ENCODE results near the gene CTCF.

The CTCF gene

GRCh38 chr16:67552476-67552875, 9.8 kb upstream of the CTCF start:
- Histone ChIP-seq H3K18ac (ENCODE audit: low read depth in 1 of 2, low read length in 2 of 2) (no peak overlapping the region), H2AK5ac (ENCODE audit: low read length, severe bottlenecking) (no peak overlapping the region), H3K4ac (ENCODE audit: low read depth in 1 of 2, low read length in 2 of 2) (no peak overlapping the region), H3K23ac (ENCODE audit: low read length in 2 of 2) (no peak overlapping the region), H2BK5ac (ENCODE audit: low read depth, low read length, poor library complexity, severe bottlenecking) (no peak overlapping the region), H4K91ac (ENCODE audit: low read length) (no peak overlapping the region), H3K27ac (ENCODE audit: low read length, poor library complexity, severe bottlenecking) (no peak overlapping the region), H3K14ac (ENCODE audit: low read length in 2 of 2) (no peak overlapping the region), H3K4me2 (ENCODE audit: low read length, poor library complexity, severe bottlenecking) (no peak overlapping the region), H3K27me3 (ENCODE audit: control insufficient read depth in 1 of 2, insufficient read depth in 1 of 2, low read length in 2 of 2) (no peaks in the 10 kb centered on the region), H2BK120ac (ENCODE audit: low read depth, low read length) (no peak overlapping the region), H2BK15ac (ENCODE audit: low read depth, poor library complexity, severe bottlenecking) (no peak overlapping the region), H3K4me1 (ENCODE audit: control insufficient read depth, insufficient read depth, low read depth, low read length) (peaks cover 14% of the 10 kb centered on the region), H2AFZ (ENCODE audit: low read depth, low read length) (no peak overlapping the region), H3K9me3 (ENCODE audit: control insufficient read depth, low read length) (no peaks in the 10 kb centered on the region), H3K9ac (ENCODE audit: low read length) (no peak overlapping the region), H2BK12ac (ENCODE audit: low read length in 2 of 2) (no peak overlapping the region), H3K36me3 (ENCODE audit: control insufficient read depth in 1 of 2, insufficient read depth in 2 of 2, low read depth in 1 of 2, low read length in 2 of 2) (peaks cover 17% of the 10 kb centered on the region in 2 experiments), H4K8ac (ENCODE audit: low read length) (no peak overlapping the region), H3K79me1 (replicated peaks; ENCODE audit: low read length, poor library complexity, severe bottlenecking) (peaks cover 12% of the 10 kb centered on the region), H3K4me3 (ENCODE audit: insufficient read depth in 1 of 2, low read depth in 1 of 2, low read length in 2 of 2) (no peak overlapping the region)
- WGBS = 80% methylated on average over 4 of the region's 4 CpGs
- DNase-seq = no peak

- H3K79me1 ChIP-seq (replicated peaks; ENCODE audit: low read length, poor library complexity, severe bottlenecking) = peaks cover 17% of the 10 kb centered on the region
- DNase-seq = peak; percentile 61
- H3K27me3 ChIP-seq (ENCODE audit: control insufficient read depth in 1 of 2, insufficient read depth in 1 of 2, low read length in 2 of 2) = no peaks in the 10 kb centered on the region
- no peaks in the 10 kb centered on the region for H3K36me3 ChIP-seq (ENCODE audit: control insufficient read depth in 1 of 2, insufficient read depth in 2 of 2, low read depth in 1 of 2, low read length in 2 of 2)
- H3K23ac ChIP-seq (ENCODE audit: low read length in 2 of 2) = no peak overlapping the region
- H3K27ac ChIP-seq (ENCODE audit: low read length, poor library complexity, severe bottlenecking) = peak overlapping the region; percentile 60
- no peak overlapping the region for H2BK120ac ChIP-seq (ENCODE audit: low read depth, low read length)
- H3K18ac ChIP-seq (ENCODE audit: low read depth in 1 of 2, low read length in 2 of 2) = no peak overlapping the region
- no peaks in the 10 kb centered on the region for H3K9me3 ChIP-seq (ENCODE audit: control insufficient read depth, low read length)
- no peak overlapping the region for H3K4me3 ChIP-seq (ENCODE audit: insufficient read depth in 1 of 2, low read depth in 1 of 2, low read length in 2 of 2)
- H2BK5ac ChIP-seq (ENCODE audit: low read depth, low read length, poor library complexity, severe bottlenecking) = no peak overlapping the region
- 53% methylated on average over 3 of the region's 3 CpGs for WGBS
- no peak overlapping the region for H4K8ac ChIP-seq (ENCODE audit: low read length)
- no peak overlapping the region for H2BK12ac ChIP-seq (ENCODE audit: low read length in 2 of 2)
- H3K4me2 ChIP-seq (ENCODE audit: low read length, poor library complexity, severe bottlenecking) = no peak overlapping the region
- peak overlapping the region; percentile 37 for H3K9ac ChIP-seq (ENCODE audit: low read length)
- peaks cover 4% of the 10 kb centered on the region for H3K4me1 ChIP-seq (ENCODE audit: control insufficient read depth, insufficient read depth, low read depth, low read length)
- H4K91ac ChIP-seq (ENCODE audit: low read length) = no peak overlapping the region
- no peak overlapping the region for H2AFZ ChIP-seq (ENCODE audit: low read depth, low read length)
- H2AK5ac ChIP-seq (ENCODE audit: low read length, severe bottlenecking) = no peak overlapping the region
- no peak overlapping the region for H2BK15ac ChIP-seq (ENCODE audit: low read depth, poor library complexity, severe bottlenecking)
- no peak overlapping the region for H3K4ac ChIP-seq (ENCODE audit: low read depth in 1 of 2, low read length in 2 of 2)
- no peak overlapping the region for H3K14ac ChIP-seq (ENCODE audit: low read length in 2 of 2)
These were observed 6.5 kb upstream of the CTCF start for GRCh38 chr16:67555795-67556212.

GRCh38 chr16:67558859-67559258, 3.5 kb upstream of the CTCF start:
- Histone ChIP-seq H3K27me3 (ENCODE audit: control insufficient read depth in 1 of 2, insufficient read depth in 1 of 2, low read length in 2 of 2) (no peaks in the 10 kb centered on the region), H2BK12ac (ENCODE audit: low read length in 2 of 2) (no peak overlapping the region), H4K8ac (ENCODE audit: low read length) (no peak overlapping the region), H3K4me2 (ENCODE audit: low read length, poor library complexity, severe bottlenecking) (no peak overlapping the region), H3K23ac (ENCODE audit: low read length in 2 of 2) (no peak overlapping the region), H2AK5ac (ENCODE audit: low read length, severe bottlenecking) (no peak overlapping the region), H2BK5ac (ENCODE audit: low read depth, low read length, poor library complexity, severe bottlenecking) (no peak overlapping the region), H3K4ac (ENCODE audit: low read depth in 1 of 2, low read length in 2 of 2) (no peak overlapping the region), H3K18ac (ENCODE audit: low read depth in 1 of 2, low read length in 2 of 2) (no peak overlapping the region), H3K36me3 (ENCODE audit: control insufficient read depth in 1 of 2, insufficient read depth in 2 of 2, low read depth in 1 of 2, low read length in 2 of 2) (no peaks in the 10 kb centered on the region), H4K91ac (ENCODE audit: low read length) (no peak overlapping the region), H3K4me1 (ENCODE audit: control insufficient read depth, insufficient read depth, low read depth, low read length) (peaks cover 4% of the 10 kb centered on the region), H3K79me1 (replicated peaks; ENCODE audit: low read length, poor library complexity, severe bottlenecking) (peaks cover 15% of the 10 kb centered on the region), H2BK15ac (ENCODE audit: low read depth, poor library complexity, severe bottlenecking) (no peak overlapping the region), H3K14ac (ENCODE audit: low read length in 2 of 2) (no peak overlapping the region), H2AFZ (ENCODE audit: low read depth, low read length) (no peak overlapping the region), H3K9ac (ENCODE audit: low read length) (no peak overlapping the region), H3K27ac (ENCODE audit: low read length, poor library complexity, severe bottlenecking) (no peak overlapping the region), H2BK120ac (ENCODE audit: low read depth, low read length) (no peak overlapping the region), H3K4me3 (ENCODE audit: insufficient read depth in 1 of 2, low read depth in 1 of 2, low read length in 2 of 2) (no peak overlapping the region), H3K9me3 (ENCODE audit: control insufficient read depth, low read length) (no peaks in the 10 kb centered on the region)
- DNase-seq = no peak
- WGBS = 100% methylated on average over 1 of the region's 1 CpG

- Histone ChIP-seq H3K27ac (ENCODE audit: low read length, poor library complexity, severe bottlenecking) (no peak overlapping the region), H3K4me2 (ENCODE audit: low read length, poor library complexity, severe bottlenecking) (no peak overlapping the region), H3K18ac (ENCODE audit: low read depth in 1 of 2, low read length in 2 of 2) (no peak overlapping the region), H3K9me3 (ENCODE audit: control insufficient read depth, low read length) (no peaks in the 10 kb centered on the region), H2BK12ac (ENCODE audit: low read length in 2 of 2) (no peak overlapping the region), H4K91ac (ENCODE audit: low read length) (no peak overlapping the region), H2AK5ac (ENCODE audit: low read length, severe bottlenecking) (no peak overlapping the region), H3K36me3 (ENCODE audit: control insufficient read depth in 1 of 2, insufficient read depth in 2 of 2, low read depth in 1 of 2, low read length in 2 of 2) (no peaks in the 10 kb centered on the region), H2BK120ac (ENCODE audit: low read depth, low read length) (no peak overlapping the region), H3K79me1 (replicated peaks; ENCODE audit: low read length, poor library complexity, severe bottlenecking) (peaks cover 13% of the 10 kb centered on the region), H2BK5ac (ENCODE audit: low read depth, low read length, poor library complexity, severe bottlenecking) (no peak overlapping the region), H2AFZ (ENCODE audit: low read depth, low read length) (no peak overlapping the region), H3K4me1 (ENCODE audit: control insufficient read depth, insufficient read depth, low read depth, low read length) (peaks cover 3% of the 10 kb centered on the region), H2BK15ac (ENCODE audit: low read depth, poor library complexity, severe bottlenecking) (no peak overlapping the region), H3K4me3 (ENCODE audit: insufficient read depth in 1 of 2, low read depth in 1 of 2, low read length in 2 of 2) (peak overlapping the region in 1 of 2 experiments; percentile 81), H3K23ac (ENCODE audit: low read length in 2 of 2) (no peak overlapping the region), H3K4ac (ENCODE audit: low read depth in 1 of 2, low read length in 2 of 2) (no peak overlapping the region), H3K27me3 (ENCODE audit: control insufficient read depth in 1 of 2, insufficient read depth in 1 of 2, low read length in 2 of 2) (no peaks in the 10 kb centered on the region), H3K9ac (ENCODE audit: low read length) (peak overlapping the region; percentile 86), H3K14ac (ENCODE audit: low read length in 2 of 2) (no peak overlapping the region), H4K8ac (ENCODE audit: low read length) (no peak overlapping the region)
- no peak for DNase-seq
- 95% methylated on average over 7 of the region's 8 CpGs for WGBS
These were observed 1.4 kb upstream of the CTCF start for GRCh38 chr16:67560827-67561342.

Measured in mesenchymal stem cell (in vitro differentiated cells and primary cell).